ENCODE measurements around the gene TBX4. TPM values are rescaled to one million over a fixed set of nuclear protein-coding genes. Genes with fewer than 3 reads are reported as not detected.

Gene TBX4
- total RNA-seq, 1 experiment from 2014 or later = 0.42 TPM

DNA sequence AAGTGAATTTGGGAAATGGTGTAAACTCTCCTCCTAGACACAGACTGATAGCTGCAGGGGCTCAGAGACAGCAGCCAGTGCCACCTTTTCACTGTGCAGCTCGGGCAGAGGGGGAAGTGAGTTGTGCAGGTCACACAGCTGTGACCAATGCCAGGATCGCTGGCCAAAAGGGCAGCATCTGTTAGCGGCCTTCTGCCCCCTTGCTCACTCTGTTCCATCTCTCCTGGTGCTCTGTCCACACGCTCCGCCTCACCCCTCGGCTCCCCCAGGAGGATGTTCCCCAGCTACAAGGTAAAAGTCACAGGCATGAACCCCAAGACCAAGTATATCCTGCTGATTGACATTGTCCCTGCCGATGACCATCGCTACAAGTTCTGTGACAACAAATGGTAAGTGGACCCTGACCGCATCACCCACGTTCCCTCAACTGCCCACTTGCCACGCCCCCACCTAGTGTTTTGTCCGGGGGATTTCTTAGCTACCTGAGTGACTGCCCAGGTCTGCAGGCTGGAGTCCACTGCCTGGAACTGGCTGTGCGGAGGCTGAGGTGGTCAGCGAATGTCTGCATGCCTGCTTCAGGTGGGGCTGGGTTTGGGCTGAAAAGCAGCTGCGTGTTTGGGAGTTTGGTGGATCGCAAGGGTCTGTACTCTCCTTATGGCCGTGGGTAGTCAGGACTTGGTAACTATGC is 13.5 kb downstream of the TBX4 start:
- DNase-seq (ENCODE audit: low read depth) = no peak

DNA sequence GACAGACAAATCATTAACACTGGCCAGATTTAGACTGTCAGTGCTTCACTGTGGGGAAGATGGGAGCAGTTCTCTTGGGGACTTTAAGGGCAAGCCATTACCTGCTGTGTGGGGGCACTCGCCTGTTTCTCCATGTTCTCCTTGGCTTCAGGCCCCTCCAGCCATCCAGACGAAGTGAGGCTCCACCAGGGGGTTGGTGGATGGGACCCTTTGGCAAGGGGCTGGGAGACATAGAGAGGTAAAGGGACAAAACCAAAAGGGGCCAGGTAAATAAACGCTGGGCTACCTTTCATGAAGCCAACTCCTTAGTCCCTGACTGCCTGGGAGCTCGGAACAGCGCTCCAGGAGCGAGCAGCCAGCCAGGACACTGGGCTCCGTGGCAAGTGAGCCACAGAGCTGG is 14.0 kb downstream of the TBX4 start:
- DNase-seq (ENCODE audit: low read depth) = no peak

DNA sequence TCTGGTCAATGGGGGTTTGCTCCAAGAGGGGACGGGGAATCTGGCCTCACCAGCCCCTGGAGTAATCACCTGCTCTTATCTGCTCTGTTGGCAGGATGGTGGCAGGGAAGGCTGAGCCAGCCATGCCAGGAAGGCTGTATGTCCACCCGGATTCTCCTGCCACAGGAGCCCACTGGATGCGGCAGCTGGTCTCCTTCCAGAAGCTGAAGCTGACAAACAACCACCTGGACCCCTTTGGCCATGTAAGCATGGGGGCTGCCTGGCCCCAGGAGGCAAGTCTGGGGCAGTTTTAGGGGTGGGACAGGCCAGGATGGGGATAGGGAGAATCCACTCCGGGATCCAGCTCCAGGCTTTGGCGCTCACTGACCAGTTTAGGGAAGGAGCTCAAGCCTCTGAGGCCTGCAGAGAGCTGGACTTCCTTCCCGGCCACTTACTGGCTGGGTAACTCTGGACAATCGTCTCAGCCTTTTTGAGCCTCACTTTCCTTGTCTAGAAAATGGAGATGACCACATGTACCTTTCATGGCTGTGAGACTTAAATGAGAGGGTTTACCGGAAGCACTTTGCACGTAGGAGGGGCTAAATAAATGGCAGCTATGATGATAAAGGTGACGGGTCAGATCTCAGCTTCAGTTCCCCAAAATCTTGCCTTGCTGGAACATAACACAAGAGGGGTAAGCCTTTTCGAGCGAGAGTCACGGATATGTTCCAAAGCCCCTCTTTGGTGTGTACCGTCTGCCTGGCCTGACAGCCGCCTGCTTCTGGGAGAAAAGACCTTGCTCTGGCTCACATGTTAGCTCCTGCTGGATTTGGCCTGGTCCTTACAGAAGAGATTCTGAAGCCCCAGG is 15.4 kb downstream of the TBX4 start:
- peak; percentile 51 for DNase-seq (ENCODE audit: low read depth)

DNA sequence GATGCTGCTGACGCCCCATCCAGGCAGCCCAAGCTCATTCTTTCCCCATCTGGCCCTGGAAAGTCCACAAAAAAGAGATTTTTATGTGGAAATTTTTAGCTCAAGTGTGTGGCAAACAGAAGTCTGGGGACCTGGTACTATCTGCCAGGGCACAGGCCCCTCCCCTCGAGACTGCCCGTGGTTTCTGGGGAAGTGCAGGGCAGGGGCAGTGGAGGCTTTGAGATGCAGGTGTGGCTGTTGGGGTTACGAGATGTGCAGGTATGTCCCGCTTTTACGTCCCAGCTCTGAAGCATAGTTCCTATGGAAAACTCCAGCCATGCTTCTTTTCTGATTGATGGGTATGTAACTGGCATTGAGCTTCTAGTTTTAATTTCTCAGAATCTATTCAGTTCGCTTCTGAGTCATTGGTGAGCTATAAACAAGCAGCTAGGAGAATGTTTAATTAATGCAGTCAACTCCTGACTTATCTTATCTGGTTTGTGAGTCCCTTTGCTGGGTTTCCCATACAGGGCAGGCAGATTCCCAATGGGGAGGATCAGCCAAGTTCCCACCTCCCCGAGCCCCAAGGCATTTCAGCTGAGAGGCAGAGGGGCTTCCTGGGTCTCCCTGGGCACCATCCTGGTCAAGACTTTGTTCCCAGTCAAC is 16.2 kb downstream of the TBX4 start:
- DNase-seq (ENCODE audit: low read depth) = peak; percentile 71

DNA sequence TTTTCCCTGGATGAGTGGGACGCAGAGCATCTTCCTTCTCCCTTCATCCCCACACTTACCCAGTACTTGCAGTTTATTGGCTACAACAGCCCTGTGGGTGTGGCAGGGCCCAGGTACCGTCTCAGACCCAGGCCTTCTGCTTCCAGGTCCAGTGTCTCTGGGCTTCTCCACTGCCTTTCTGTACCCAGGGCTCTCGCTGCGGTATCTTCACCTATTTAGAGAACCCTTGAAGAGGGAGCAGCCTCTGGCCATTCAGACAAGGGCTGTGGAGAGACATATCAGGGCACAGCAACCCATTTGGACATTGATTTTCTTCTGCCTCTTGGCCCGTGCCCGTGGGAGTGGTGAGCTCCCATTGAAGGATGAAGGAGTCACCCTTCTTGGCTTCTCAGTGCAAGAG is 17.3 kb downstream of the TBX4 start:
- DNase-seq (ENCODE audit: low read depth) = no peak

DNA sequence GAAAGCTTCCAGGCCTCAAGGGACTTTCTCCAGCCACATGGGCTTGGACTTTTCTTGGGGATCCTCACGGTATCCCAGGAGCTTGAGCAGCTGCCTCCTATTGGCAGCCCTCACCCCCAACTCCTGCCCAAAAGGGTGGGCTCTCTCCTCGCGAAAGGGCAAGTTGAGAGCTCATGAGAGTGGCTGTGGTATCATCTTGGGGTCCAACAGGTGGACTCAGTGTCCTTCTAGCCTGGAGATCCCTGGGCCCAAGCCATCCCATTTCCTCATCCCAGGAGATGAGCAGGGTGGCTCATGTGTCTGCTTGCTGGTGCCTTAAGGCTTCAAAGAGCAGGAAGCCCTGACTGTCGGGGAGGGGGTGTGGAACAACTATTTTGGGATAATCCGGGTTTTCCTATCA is 17.7 kb downstream of the TBX4 start:
- DNase-seq (ENCODE audit: low read depth) = no peak

DNA sequence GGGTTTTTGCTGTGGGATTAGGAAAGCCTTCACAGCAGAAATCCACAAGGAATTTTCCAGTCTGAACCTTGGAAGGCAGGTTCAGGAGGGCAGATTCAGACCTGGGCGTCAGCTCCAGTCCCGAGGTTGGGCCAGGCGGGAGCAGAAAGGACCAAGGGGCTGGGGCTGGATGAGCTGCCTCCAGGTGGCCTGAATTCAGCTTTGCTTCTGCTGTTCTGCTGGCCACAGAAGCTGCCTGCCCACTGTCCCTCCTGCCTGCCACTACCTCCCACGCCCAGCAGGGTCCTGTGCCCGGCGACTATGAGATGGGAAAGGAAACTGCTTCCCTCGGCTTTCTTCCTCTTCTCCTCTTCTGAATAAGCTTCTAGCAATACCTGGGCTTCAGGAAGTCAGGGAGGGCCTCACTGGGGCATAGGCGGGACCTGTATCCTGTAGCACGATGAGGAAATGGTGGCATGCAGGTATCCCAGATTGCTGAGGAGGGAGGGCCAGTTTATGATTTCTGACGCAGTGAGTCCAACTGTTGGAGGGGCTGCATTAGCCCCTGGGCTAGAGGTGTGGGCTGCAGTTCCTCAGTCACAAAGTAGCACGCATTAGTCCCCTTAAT is 18.4 kb downstream of the TBX4 start:
- DNase-seq (ENCODE audit: low read depth) = no peak

DNA sequence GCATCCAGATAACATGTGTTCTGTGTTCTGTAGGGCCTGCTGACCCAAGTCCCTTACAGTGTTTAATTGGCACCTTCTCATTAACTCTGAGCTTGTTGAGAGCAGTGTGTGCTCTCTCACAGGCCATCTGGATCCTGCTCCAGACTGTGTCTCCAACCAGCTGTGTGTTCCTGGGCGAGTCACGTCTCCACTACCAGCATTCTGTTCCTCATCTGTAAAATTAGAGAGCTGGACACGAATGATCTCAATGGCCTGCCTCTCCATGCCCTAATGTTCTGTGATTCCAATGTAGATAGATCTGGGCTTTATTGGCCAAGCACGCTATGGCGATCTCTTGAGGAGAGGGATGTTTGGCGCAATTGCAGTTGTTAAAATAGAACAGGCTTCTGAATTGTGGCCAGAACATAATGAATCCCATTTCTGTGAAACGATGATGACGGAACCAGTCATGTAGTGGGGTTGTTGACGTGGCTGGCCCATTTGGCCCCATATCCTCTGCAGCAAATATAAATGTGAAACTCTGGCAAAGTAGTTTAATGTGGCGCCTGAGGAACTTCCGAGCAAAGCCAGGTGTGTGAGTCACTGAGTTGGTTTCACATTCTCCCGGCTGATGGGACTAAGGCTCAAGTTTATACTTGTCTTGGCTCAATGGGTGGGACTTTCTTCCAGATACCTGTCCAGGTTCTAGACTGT is 22.2 kb downstream of the TBX4 start:
- peak; percentile 79 for DNase-seq (ENCODE audit: low read depth)

DNA sequence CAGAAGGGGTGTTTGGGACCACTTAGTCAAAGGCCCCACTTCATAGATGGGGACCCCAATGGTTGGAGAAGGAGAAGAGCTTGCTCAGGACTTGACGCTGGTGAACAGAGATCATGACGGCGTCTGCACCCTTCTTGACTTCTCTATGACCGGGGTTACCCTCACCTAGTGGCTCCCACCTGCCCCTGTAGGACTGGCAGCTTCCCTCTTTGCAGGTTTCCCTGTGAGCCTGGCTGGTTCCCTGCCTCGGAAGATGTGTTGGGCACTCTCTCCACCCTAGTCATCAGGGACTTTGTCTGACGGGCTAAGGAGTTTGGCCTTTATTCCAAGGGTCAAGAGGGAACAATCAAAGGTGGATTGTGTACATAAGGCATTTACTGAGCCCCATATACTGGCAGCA is 22.7 kb downstream of the TBX4 start:
- no peak for DNase-seq (ENCODE audit: low read depth)

DNA sequence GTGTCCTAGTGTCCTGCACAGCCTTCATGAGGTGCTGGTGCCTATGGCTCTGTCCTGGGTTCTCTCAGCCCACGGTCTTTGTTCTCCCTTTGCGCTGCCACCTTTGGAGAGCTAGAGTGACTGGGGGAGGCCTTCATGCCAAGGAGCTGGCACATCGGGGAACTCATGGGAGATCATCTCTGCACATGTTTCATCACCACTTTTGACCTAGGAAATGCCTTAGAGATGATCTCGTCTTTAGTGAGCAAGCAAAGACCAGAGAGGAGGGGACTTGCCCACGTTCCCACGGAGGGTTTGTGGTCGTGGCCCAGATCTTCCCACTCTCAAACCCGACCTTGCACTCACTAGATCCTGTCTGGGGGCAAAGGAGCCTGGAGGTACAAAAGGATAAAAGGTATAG is 23.5 kb downstream of the TBX4 start:
- peak; percentile 49 for DNase-seq (ENCODE audit: low read depth)

DNA sequence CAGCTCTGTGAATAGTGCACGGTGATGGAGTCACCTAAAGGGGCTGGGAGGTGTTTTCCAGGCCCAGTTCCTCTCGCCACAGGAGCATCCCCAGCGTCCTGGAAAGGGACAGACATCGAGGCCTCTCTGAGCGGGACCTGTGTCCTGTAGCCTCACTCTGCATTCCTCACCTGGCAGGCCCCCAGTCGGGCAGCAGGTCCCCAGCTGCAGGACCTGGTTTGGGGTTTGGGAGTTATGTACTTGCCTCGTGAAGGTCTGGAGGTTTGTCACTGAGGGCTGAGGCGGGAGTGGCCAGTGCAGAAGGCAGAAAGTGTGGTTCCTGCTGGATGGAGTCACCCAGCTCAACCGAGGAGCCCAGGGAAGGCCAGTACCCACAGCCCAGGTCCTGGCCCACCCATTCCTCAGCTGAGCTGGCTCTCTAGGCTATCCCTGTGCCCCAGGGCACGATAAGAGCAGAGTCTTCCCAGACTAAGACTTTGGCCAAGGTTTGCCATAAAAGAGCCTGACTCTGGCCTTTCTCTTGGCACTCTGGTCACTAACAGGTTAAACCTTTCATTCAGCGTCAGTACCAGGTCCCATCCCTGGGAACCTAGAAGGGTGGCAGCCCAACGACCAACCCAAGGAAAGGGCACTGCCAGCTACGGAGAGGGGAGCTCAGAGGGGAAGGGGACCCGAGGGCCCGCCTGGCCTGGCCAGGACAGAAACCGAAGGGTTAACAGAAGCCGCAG is 24.4 kb downstream of the TBX4 start:
- DNase-seq (ENCODE audit: low read depth) = no peak

DNA sequence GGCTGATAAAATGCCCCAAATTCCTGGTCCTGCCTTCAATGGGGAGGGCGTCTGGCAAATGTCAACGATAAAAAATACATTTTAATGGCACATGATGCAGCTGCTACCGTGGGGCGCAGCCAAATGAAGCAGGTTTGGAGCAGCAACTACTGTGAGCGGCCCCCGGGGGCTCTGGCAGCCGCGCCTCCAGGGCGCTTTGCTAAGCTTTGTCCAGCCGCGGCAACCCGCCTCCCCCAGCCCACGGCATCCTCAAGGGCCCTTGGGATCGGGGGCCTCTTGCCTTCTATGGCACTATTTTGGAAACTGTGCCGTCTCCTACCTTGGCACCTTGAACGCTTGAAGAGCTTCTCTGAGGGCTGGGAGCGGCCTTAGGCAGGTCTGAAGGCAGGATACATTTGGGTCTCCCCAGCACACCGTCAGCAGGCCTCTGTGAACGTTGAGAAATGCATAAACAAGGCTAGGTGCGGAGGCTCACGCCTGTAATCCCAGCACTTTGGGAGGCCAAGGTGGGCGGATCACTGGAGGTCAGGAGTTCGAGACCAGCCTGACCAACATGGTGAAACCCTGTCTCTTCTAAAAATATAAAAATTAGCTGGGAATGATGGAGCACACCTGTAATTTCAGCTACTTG is 25.1 kb downstream of the TBX4 start:
- no peak for DNase-seq (ENCODE audit: low read depth)

DNA sequence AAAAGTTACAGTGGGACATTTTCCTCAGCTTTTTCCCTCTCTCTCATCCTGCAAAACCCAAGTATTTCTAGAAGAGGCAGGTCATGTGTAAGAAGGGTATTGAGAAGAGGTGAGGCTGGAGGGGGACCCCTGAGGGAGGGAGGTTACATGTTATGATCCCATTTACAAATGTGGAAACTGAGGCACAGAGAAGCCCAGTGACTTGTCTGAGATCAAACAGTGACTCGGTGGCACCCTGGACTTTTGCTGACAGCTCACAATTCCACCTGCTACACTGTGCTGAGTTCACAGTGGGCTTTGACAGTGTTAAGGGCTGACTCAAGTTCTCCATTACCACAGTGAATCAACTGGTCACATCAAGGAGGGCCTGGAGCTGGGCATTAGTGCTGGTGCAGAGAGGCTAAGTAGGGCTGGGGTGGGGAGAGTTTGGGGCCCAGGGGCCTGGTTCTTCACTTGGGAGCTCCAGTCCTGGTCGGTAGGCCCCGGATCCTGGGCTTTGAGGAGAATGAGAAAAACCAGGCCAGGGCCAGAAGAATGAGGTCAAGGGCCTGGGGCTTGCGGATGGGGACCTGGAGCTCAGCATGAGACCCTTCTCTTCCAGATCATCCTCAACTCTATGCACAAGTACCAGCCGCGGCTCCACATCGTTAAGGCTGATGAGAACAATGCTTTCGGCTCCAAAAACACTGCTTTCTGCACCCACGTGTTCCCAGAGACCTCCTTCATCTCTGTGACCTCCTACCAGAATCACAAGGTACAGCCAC is 26.0 kb downstream of the TBX4 start:
- no peak for DNase-seq (ENCODE audit: low read depth)

DNA sequence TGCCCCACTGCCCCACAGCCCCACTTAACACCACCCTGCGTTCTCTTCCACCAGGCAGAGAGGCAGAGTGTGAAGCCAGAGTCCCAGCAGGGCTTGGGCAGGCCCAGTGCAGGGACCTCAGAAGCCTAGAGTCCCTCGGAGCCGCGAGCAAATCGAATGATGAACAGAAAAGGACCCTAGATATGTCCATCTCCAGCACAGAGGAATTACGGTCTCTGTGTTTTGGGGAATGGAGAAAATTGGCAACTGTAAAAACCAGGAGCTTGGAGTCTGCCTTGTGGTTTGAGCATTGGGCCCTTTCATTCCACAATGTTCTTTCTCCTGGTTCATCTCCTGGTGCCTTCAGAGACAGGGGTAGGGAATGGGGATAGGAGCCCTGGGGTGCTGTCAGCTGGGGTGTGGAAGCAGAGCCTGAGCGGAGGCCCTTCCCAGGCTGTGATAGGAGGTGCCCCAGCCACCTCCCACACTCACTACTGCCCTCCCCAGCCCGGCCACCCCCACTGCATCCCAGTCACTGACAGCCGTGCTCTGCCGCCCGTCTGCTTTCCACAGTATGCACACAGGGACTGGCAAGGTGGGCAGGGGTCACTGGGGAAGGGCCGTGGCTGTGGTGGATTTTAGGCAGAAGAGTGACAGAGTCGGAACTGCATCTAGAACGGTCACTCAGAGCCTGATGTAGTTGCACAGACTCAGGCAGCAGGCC is 26.7 kb downstream of the TBX4 start:
- DNase-seq (ENCODE audit: low read depth) = no peak

DNA sequence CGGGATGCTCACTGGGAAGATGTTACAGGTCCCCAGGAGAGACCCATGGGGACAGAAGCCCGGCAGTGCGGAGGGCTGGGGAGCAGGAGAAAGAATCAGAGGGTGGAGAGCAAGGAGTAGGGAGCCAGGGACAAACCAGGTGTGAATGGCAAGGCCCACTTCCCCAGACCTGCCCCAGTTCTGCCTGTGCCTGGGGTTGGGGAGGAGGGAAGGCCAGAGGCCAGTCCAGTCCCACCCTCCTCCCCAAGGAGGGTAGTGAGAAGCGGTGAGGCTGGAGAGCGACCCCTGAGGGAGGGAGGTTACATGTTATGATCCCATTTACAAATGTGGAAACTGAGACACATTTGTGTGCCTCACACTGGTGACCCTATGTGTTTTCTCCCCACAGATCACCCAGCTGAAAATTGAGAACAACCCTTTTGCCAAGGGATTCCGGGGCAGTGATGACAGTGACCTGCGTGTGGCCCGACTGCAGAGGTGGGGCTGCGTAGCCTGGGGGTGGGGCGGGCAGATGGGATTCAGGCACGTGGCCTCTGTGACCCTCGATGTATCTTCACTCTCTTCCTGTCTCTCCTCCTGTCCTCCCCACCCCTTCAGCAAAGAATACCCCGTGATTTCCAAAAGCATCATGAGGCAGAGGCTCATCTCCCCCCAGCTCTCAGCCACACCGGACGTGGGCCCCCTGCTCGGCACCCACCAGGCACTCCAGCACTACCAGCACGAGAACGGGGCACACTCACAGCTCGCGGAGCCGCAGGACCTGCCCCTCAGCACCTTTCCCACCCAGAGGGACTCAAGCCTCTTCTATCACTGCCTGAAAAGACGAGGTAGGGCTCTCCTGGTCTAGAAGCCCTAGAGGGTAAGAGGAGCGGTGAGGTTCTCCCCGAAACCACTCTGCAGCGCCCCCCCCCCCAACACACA is 27.5 kb downstream of the TBX4 start:
- DNase-seq (ENCODE audit: low read depth) = no peak

DNA sequence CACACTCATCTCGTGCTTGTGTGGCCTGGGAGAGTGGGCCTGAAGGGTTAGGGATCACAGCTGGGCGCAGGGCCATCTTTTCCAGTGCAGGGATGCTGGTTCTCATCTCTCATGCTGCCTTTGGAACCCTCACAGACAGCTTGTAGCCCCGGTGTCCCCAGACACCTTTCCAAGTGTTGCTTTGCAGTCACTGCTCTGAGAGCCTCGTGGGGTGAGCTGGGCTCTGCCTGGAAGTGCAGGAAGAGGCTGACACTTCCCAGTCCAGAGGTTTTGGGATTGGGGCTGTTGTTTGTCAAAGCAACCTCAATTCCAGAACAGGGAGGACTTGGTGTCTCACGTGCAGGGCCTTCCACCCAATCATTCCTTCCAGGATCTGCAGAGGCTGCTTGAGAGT is 28.2 kb downstream of the TBX4 start:
- DNase-seq (ENCODE audit: low read depth) = no peak

DNA sequence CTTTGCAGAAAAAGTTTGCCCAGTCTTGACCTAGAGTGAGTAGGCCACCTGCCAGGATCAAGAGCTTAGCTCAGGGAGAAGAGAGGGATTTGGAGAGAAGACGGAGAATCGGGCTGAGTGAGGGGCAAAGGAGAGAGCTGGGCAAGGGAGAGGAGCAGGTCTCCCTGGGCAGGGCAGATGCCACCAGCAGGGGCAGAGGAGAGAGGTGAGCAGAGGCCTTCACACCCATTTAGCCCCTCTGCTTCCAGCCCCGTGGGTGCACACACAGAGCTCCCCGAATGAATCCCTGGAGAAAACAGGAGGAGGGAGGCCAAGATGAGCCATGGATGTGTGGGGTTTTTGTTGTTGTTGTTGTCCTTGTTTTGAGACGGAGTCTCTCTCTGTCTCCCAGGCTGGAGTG is 29.2 kb downstream of the TBX4 start:
- DNase-seq (ENCODE audit: low read depth) = no peak

DNA sequence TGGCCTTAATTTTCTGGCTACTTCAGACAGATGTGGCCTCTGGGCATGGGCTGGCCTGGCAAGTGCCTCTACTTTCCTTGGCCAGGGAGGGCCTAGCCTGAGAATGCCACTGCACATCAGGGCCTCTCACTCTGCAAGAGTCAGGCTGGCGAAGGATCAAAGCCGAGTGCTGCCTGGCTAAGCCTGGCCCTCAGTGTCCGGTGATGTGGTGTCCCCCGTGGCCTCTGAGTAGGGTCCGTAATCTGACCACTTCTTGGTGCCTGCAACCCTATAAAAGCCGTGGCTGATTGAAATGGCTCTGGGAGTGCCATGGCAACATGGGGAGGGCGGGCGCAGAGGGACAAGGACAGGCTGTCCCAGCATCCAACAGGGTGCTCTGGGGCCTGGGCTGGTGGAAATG is 30.2 kb downstream of the TBX4 start:
- DNase-seq (ENCODE audit: low read depth) = no peak

Data from M059J (cell line).